GM23248 (cell line): Measurements from ENCODE around the gene PKNOX1. TPM values are rescaled to one million over a fixed set of nuclear protein-coding genes. Genes with fewer than 3 reads are reported as not detected.
"Not testable (repeated sequence)": the region's sequence is repeated elsewhere in the genome, so short reads cannot be mapped to it uniquely, and the experiment has no call there.

ENCODE experiments used
- DNase-seq: peaks from one replicate; pipeline ENCODE4 v3.0.0-alpha.2; 2015
- H2AFZ ChIP-seq: fragments of 200-600 bp; sonication (generic); 2 replicates; pipeline ENCODE4 v1.6.1; 2016; ENCODE audit warnings: antibody characterized with exemption
- H3F3A ChIP-seq: fragments of 200-600 bp; sonication (generic); 2 replicates; pipeline ENCODE4 v1.6.1; 2016; ENCODE audit warnings: mild to moderate bottlenecking, antibody characterized with exemption, mixed run types; ENCODE audit not compliant: insufficient read depth
- H3K27ac ChIP-seq: fragments of 200-600 bp; sonication (generic); 2 replicates; pipeline ENCODE4 v1.5.1; 2016; ENCODE audit warnings: mild to moderate bottlenecking
- H3K27me3 ChIP-seq: fragments of 200-600 bp; sonication (generic); replicated peaks from 2 replicates; pipeline ENCODE4 v1.6.1; 2016; ENCODE audit warnings: mild to moderate bottlenecking; ENCODE audit not compliant: insufficient read depth
- H3K36me3 ChIP-seq: fragments of 200-600 bp; sonication (generic); 2 replicates; pipeline ENCODE4 v1.6.1; 2016; ENCODE audit warnings: low read depth, mild to moderate bottlenecking
- H3K4me1 ChIP-seq: fragments of 200-600 bp; sonication (generic); 2 replicates; pipeline ENCODE4 v1.6.1; 2016; ENCODE audit warnings: mild to moderate bottlenecking; ENCODE audit not compliant: insufficient read depth
- H3K4me2 ChIP-seq: fragments of 200-600 bp; sonication (generic); one replicate; pipeline ENCODE4 v1.6.1; 2016; ENCODE audit warnings: mild to moderate bottlenecking; ENCODE audit not compliant: unreplicated experiment
- H3K4me3 ChIP-seq: fragments of 200-600 bp; sonication (generic); 2 replicates; pipeline ENCODE4 v1.5.1; 2016; ENCODE audit warnings: mild to moderate bottlenecking
- H3K79me2 ChIP-seq: fragments of 200-600 bp; sonication (generic); 2 replicates; pipeline ENCODE4 v1.6.1; 2016; ENCODE audit warnings: mild to moderate bottlenecking; ENCODE audit not compliant: insufficient read depth
- H3K9ac ChIP-seq: fragments of 200-600 bp; sonication (generic); 2 replicates; pipeline ENCODE4 v1.6.1; 2016; ENCODE audit warnings: mild to moderate bottlenecking
- H3K9me2 ChIP-seq: fragments of 200-600 bp; sonication (generic); 2 replicates; pipeline ENCODE4 v1.6.1; 2016; ENCODE audit warnings: mixed run types, mild to moderate bottlenecking, moderate library complexity; ENCODE audit not compliant: insufficient read depth
- H3K9me3 ChIP-seq: fragments of 200-600 bp; sonication (generic); one replicate; pipeline ENCODE4 v1.6.1; 2017; ENCODE audit warnings: low read depth
- H4K20me1 ChIP-seq: fragments of 200-600 bp; sonication (generic); 2 replicates; pipeline ENCODE4 v1.6.0; 2016; ENCODE audit not compliant: insufficient read depth
- EZH2 ChIP-seq: fragments of 200-600 bp; sonication (generic); IDR thresholded peaks from 2 replicates; pipeline ENCODE4 v1.6.1; 2018; ENCODE audit warnings: antibody characterized with exemption, mild to moderate bottlenecking; ENCODE audit not compliant: insufficient read depth, poor library complexity, severe bottlenecking
- EZH2phosphoT487 ChIP-seq: fragments of 200-600 bp; sonication (generic); IDR thresholded peaks from 2 replicates; pipeline ENCODE4 v1.6.1; 2018; ENCODE audit warnings: antibody characterized with exemption, moderate library complexity, mild to moderate bottlenecking, low read depth; ENCODE audit not compliant: insufficient read depth
- WGBS, 2 experiments: methylation state at CpG; one replicate each; pipeline ENCODE4 v1.1.6; 2015 to 2017; ENCODE audit warnings: low lambda C conversion rate in 2 of 2, low coverage in 1 of 2; ENCODE audit errors: missing lambda C conversion rate in 2 of 2; 5-methylcytosine and 5-hydroxymethylcytosine counted together
- in situ Hi-C: fragments of 300-500 bp; cut with MboI; formaldehyde crosslinking; loops from 2 replicates; pipeline ENCODE4 v1.15.0; 2020
- polyA plus RNA-seq: library from polyadenylated mRNA; unstranded; fragments of >200 nt; fragmentation: Nextera tagmentation; extraction: Ambion mirVana; gene quantifications from 2 replicates; pipeline ENCODE4 v1.2.1, GENCODE V29; 2016
- total RNA-seq: library from RNA; depleted of rRNA; stranded (reverse); fragments of >200 nt; shearing (Covaris generic); gene quantifications from 2 replicates; pipeline ENCODE4 v1.2.3, GENCODE V29; 2014

PKNOX1 gene
- total and polyA plus RNA-seq, 2 experiments from 2014 or later, result 11.1 to 25.9 TPM

GRCh38 chr21:42965211-42965560 is 9.2 kb upstream of the PKNOX1 start:
- Histone ChIP-seq H3K9ac (no peak overlapping the region), H3K4me2 (no peak overlapping the region), H3K79me2 (no peaks in the 10 kb centered on the region), H3K9me3 (no peaks in the 10 kb centered on the region), H3K9me2 (no peaks in the 10 kb centered on the region), H3K4me1 (no peaks in the 10 kb centered on the region), H3K27me3 (no peaks in the 10 kb centered on the region), H3F3A (no peaks in the 10 kb centered on the region), H2AFZ (no peak overlapping the region), H3K4me3 (no peak overlapping the region), H3K27ac (no peak overlapping the region), H3K36me3 (no peaks in the 10 kb centered on the region), H4K20me1 (no peaks in the 10 kb centered on the region)
- in situ Hi-C loops, result no loop called here
- TF ChIP-seq EZH2phosphoT487, result no peak
- no peak for TF ChIP-seq EZH2
- no peak for DNase-seq
- WGBS, 2 experiments, result 62 to 67% methylated on average over 3 of the region's 3 CpGs

GRCh38 chr21:42967616-42968015 is 6.7 kb upstream of the PKNOX1 start:
- H3K27me3 ChIP-seq, H3K4me3 ChIP-seq, H3K9me3 ChIP-seq, H3K79me2 ChIP-seq, in situ Hi-C loops, H3F3A ChIP-seq, H3K9me2 ChIP-seq, H3K4me2 ChIP-seq, H3K36me3 ChIP-seq, H2AFZ ChIP-seq, H3K4me1 ChIP-seq, H4K20me1 ChIP-seq, H3K9ac ChIP-seq, H3K27ac ChIP-seq: not testable (repeated sequence)
- WGBS, 2 experiments, result 38 to 43% methylated on average over 9 of the region's 9 CpGs
- DNase-seq, result peak; percentile 15

DNA sequence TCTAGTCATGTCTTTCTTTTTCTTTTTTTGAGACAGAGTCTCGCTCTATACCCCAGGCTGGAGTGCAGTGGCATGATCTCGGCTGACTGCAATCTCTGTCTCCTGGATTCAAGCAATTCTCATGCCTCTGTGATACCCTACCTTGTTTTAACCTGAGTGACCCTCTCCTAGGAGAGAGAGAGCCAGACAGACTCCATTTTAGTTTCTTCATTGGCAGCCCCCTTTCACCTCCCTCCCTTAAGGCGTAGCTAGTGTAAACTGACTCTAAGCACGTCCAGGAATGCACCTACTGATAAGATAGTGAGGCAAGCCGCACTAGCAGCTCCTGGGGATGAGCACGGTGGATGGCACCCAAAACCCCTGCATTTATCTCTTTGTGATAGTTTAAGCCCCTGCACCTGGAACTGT is 5.2 kb upstream of the PKNOX1 start:
- H3K27ac ChIP-seq, result no peak overlapping the region
- no peaks in the 10 kb centered on the region for H3K79me2 ChIP-seq
- H3K9me2 ChIP-seq, result no peaks in the 10 kb centered on the region
- H3K4me2 ChIP-seq, result no peak overlapping the region
- no peaks in the 10 kb centered on the region for H3F3A ChIP-seq
- no peaks in the 10 kb centered on the region for H4K20me1 ChIP-seq
- in situ Hi-C loops, result no loop called here
- no peaks in the 10 kb centered on the region for H3K4me1 ChIP-seq
- 59 to 66% methylated on average over 6 of the region's 6 CpGs for WGBS, 2 experiments
- H2AFZ ChIP-seq, result no peak overlapping the region
- H3K36me3 ChIP-seq, result no peaks in the 10 kb centered on the region
- no peak overlapping the region for H3K9ac ChIP-seq
- H3K4me3 ChIP-seq, result no peak overlapping the region
- DNase-seq, result no peak
- H3K9me3 ChIP-seq, result no peaks in the 10 kb centered on the region
- TF ChIP-seq EZH2phosphoT487 (no peak), EZH2 (no peak)
- H3K27me3 ChIP-seq, result no peaks in the 10 kb centered on the region

- TF ChIP-seq EZH2 (no peak), EZH2phosphoT487 (no peak)
- Histone ChIP-seq H3K4me2 (no peak overlapping the region), H3K4me3 (no peak overlapping the region), H3K9ac (no peak overlapping the region), H3K9me2 (no peaks in the 10 kb centered on the region), H3F3A (peaks cover 6% of the 10 kb centered on the region; the same call in 1 of the 2 replicates), H3K4me1 (peaks cover 3% of the 10 kb centered on the region; the same call in 1 of the 2 replicates), H3K27ac (no peak overlapping the region), H4K20me1 (no peaks in the 10 kb centered on the region), H2AFZ (no peak overlapping the region), H3K79me2 (peaks cover 9% of the 10 kb centered on the region), H3K27me3 (no peaks in the 10 kb centered on the region), H3K9me3 (no peaks in the 10 kb centered on the region), H3K36me3 (no peaks in the 10 kb centered on the region)
- in situ Hi-C loops, result no loop called here
- 87 to 89% methylated on average over 7 of the region's 7 CpGs for WGBS, 2 experiments
- no peak for DNase-seq
Measured at GRCh38 chr21:42970946-42971653, 3.3 kb upstream of the PKNOX1 start.

DNA sequence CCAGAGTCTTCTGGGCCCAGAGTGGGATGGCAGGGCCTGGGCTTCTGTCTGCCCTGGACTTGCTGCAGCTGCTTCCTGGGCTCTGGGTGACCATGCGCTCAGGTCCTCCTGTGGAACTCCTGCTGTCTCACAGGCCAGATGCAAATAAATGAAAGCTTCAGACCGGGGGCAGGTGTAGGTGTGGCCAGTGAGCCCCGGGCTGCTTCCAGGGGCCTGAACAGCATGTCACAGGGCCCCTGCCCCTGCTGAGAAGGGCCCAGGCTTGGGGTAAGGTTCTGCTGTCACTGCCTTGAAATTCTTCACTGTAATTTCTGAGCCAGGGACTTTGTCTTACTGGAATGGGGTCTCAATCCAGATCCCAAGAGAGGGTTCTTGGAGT is 2.5 kb upstream of the PKNOX1 start:
- DNase-seq, result no peak
- Histone ChIP-seq H3K4me1 (peaks cover 8% of the 10 kb centered on the region; the same call in 1 of the 2 replicates), H3K79me2 (peaks cover 17% of the 10 kb centered on the region), H3K9me3 (no peaks in the 10 kb centered on the region), H3K4me3 (no peak overlapping the region), H3F3A (peaks cover 14% of the 10 kb centered on the region; the same call in 1 of the 2 replicates), H3K9me2 (no peaks in the 10 kb centered on the region), H4K20me1 (no peaks in the 10 kb centered on the region), H3K36me3 (no peaks in the 10 kb centered on the region), H3K4me2 (no peak overlapping the region), H3K27me3 (no peaks in the 10 kb centered on the region), H2AFZ (peak overlapping the region; percentile 49; the same call in 1 of the 2 replicates), H3K9ac (no peak overlapping the region), H3K27ac (no peak overlapping the region)
- no peak for TF ChIP-seq EZH2
- no peak for TF ChIP-seq EZH2phosphoT487
- in situ Hi-C loops, result no loop called here
- 52 to 59% methylated on average over 3 of the region's 3 CpGs for WGBS, 2 experiments
